SK-N-SH treated with all-trans-retinoic acid at 6 μM for 48 hours (cell line): ENCODE results near the gene TMUB2.

Experiments
- ARNTL ChIP-seq: fragments of 450-650 bp; formaldehyde crosslinking; IDR thresholded peaks from 2 replicates; pipeline ENCODE4 v1.5.0; 2020; ENCODE audit warnings: low read depth, mild to moderate bottlenecking, moderate library complexity, borderline replicate concordance
- ISL1 ChIP-seq: fragments of 250-450 bp; sonication (Bioruptor Pico); IDR thresholded peaks from 2 replicates; pipeline ENCODE4 v2.1.2; 2022; ENCODE audit warnings: mild to moderate bottlenecking, moderate library complexity
- OSR1 ChIP-seq: fragments of 250-450 bp; sonication (Bioruptor Pico); IDR thresholded peaks from 2 replicates; pipeline ENCODE4 v1.8.0; 2022; ENCODE audit warnings: moderate library complexity, mild to moderate bottlenecking, inconsistent platforms
- POU6F1 ChIP-seq: fragments of 250-450 bp; sonication (Bioruptor Pico); IDR thresholded peaks from 2 replicates; pipeline ENCODE4 v1.8.0; 2021; ENCODE audit warnings: low read depth, mild to moderate bottlenecking, moderate library complexity, borderline replicate concordance
- TOX ChIP-seq: fragments of 250-450 bp; sonication (Bioruptor Pico); IDR thresholded peaks from 2 replicates; pipeline ENCODE4 v1.8.0; 2021; ENCODE audit warnings: mild to moderate bottlenecking, moderate library complexity, borderline replicate concordance
- TSHZ2 ChIP-seq: fragments of 250-450 bp; sonication (Bioruptor Pico); IDR thresholded peaks from 2 replicates; pipeline ENCODE4 v1.5.0; 2020; ENCODE audit warnings: mild to moderate bottlenecking, moderate library complexity
- ZFP3 ChIP-seq: fragments of 250-450 bp; sonication (Bioruptor Pico); IDR thresholded peaks from 2 replicates; pipeline ENCODE4 v1.5.0; 2020; ENCODE audit warnings: mild to moderate bottlenecking, moderate library complexity
- ZFP30 ChIP-seq: fragments of 450-650 bp; formaldehyde crosslinking; IDR thresholded peaks from 2 replicates; pipeline ENCODE4 v1.5.0; 2022; ENCODE audit warnings: mild to moderate bottlenecking, moderate library complexity
- ZNF565 ChIP-seq: fragments of 450-650 bp; formaldehyde crosslinking; conservative IDR thresholded peaks from 2 replicates; pipeline ENCODE4 v1.5.0; 2020; ENCODE audit warnings: low read depth, mild to moderate bottlenecking, moderate library complexity
- TF ChIP-seq, protein P1 (sequence below): fragments of 250-450 bp; sonication (Bioruptor Pico); IDR thresholded peaks from 2 replicates; pipeline ENCODE4 v1.5.1; 2021; ENCODE audit warnings: mild to moderate bottlenecking, moderate library complexity
- TF ChIP-seq, protein P2 (sequence below): fragments of 250-450 bp; sonication (Bioruptor Pico); IDR thresholded peaks from 2 replicates; pipeline ENCODE4 v1.8.0; 2020; ENCODE audit warnings: mild to moderate bottlenecking, moderate library complexity, borderline replicate concordance
- TF ChIP-seq, protein P3 (sequence below): fragments of 250-450 bp; sonication (Bioruptor Pico); IDR thresholded peaks from 2 replicates; pipeline ENCODE4 v1.5.1; 2020; ENCODE audit warnings: low read depth, mild to moderate bottlenecking, moderate library complexity

- TF ChIP-seq, protein P1, sequence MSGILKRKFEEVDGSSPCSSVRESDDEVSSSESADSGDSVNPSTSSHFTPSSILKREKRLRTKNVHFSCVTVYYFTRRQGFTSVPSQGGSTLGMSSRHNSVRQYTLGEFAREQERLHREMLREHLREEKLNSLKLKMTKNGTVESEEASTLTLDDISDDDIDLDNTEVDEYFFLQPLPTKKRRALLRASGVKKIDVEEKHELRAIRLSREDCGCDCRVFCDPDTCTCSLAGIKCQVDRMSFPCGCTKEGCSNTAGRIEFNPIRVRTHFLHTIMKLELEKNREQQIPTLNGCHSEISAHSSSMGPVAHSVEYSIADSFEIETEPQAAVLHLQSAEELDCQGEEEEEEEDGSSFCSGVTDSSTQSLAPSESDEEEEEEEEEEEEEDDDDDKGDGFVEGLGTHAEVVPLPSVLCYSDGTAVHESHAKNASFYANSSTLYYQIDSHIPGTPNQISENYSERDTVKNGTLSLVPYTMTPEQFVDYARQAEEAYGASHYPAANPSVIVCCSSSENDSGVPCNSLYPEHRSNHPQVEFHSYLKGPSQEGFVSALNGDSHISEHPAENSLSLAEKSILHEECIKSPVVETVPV: no peak
- TF ChIP-seq, protein P2, sequence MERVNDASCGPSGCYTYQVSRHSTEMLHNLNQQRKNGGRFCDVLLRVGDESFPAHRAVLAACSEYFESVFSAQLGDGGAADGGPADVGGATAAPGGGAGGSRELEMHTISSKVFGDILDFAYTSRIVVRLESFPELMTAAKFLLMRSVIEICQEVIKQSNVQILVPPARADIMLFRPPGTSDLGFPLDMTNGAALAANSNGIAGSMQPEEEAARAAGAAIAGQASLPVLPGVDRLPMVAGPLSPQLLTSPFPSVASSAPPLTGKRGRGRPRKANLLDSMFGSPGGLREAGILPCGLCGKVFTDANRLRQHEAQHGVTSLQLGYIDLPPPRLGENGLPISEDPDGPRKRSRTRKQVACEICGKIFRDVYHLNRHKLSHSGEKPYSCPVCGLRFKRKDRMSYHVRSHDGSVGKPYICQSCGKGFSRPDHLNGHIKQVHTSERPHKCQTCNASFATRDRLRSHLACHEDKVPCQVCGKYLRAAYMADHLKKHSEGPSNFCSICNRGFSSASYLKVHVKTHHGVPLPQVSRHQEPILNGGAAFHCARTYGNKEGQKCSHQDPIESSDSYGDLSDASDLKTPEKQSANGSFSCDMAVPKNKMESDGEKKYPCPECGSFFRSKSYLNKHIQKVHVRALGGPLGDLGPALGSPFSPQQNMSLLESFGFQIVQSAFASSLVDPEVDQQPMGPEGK (CRISPR knock-in tag): no peak
- no peak for TF ChIP-seq ZNF565 (CRISPR knock-in tag)
- no peak for TF ChIP-seq OSR1 (CRISPR knock-in tag)
- TF ChIP-seq, protein P3, sequence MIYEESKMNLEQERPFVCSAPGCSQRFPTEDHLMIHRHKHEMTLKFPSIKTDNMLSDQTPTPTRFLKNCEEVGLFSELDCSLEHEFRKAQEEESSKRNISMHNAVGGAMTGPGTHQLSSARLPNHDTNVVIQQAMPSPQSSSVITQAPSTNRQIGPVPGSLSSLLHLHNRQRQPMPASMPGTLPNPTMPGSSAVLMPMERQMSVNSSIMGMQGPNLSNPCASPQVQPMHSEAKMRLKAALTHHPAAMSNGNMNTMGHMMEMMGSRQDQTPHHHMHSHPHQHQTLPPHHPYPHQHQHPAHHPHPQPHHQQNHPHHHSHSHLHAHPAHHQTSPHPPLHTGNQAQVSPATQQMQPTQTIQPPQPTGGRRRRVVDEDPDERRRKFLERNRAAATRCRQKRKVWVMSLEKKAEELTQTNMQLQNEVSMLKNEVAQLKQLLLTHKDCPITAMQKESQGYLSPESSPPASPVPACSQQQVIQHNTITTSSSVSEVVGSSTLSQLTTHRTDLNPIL (CRISPR knock-in tag): no peak
- TF ChIP-seq POU6F1 (CRISPR knock-in tag): no peak
- no peak for TF ChIP-seq ARNTL (CRISPR knock-in tag)
- no peak for TF ChIP-seq TOX (CRISPR knock-in tag)
- TF ChIP-seq ZFP30 (CRISPR knock-in tag): no peak
- no peak for TF ChIP-seq ISL1 (CRISPR knock-in tag)
- no peak for TF ChIP-seq ZFP3
- no peak for TF ChIP-seq TSHZ2 (CRISPR knock-in tag)
Observed at GRCh38 chr17:44178133-44178532, 8.6 kb upstream of the TMUB2 start.
